Mucosa of descending colon (tissue), 3 donors: ENCODE results near the gene MCM9. TPM values are rescaled to one million over a fixed set of nuclear protein-coding genes. Genes with fewer than 3 reads are reported as not detected.

ENCODE experiments used
- ATAC-seq: fragments of 200-7000 bp; cut with Tn5 transposase; one replicate; pipeline ENCODE4 v1.9.1; 2020; ENCODE audit warnings: mild to moderate bottlenecking, moderate library complexity
- DNase-seq, 3 donors: peaks; one replicate each; pipeline ENCODE4 v3.0.0-alpha.2; 2020
- H3K36me3 ChIP-seq: fragments of 200-600 bp; one replicate; pipeline ENCODE4 v1.8.0; 2021; ENCODE audit warnings: low read depth, mild to moderate bottlenecking
- H3K4me1 ChIP-seq: fragments of 200-600 bp; one replicate; pipeline ENCODE4 v1.8.0; 2021; ENCODE audit warnings: low read depth, mild to moderate bottlenecking
- H3K4me3 ChIP-seq: fragments of 200-600 bp; one replicate; pipeline ENCODE4 v1.8.0; 2021; ENCODE audit warnings: mild to moderate bottlenecking
- H3K9me3 ChIP-seq: fragments of 200-600 bp; one replicate; pipeline ENCODE4 v1.8.0; 2021; ENCODE audit warnings: mild to moderate bottlenecking
- CTCF ChIP-seq: fragments of 200-600 bp; IDR thresholded peaks from one replicate; pipeline ENCODE4 v1.8.0; 2022; ENCODE audit warnings: antibody characterized with exemption, mild to moderate bottlenecking
- intact Hi-C, 2 donors: fragments of 100-400 bp; cut with DNase I in 1 of 2; cut with micrococcal nuclease in 1 of 2; formaldehyde crosslinking; loops; one replicate each; pipeline versions ENCODE4 v1.11.0 to v1.11.1; 2022; cut with DNase I, micrococcal nuclease
- total RNA-seq, 3 donors: library from RNA; stranded (reverse); fragmentation: NEBNext Ultra II Directional in 2 of 3; extraction: Animal tissue kit (Norgen Biotek cat#: 25700) in 2 of 3; gene quantifications; one replicate each; pipeline versions ENCODE4 v1.2.1 to v1.2.4, GENCODE V29; 2021 to 2023
- donor health status: DM: no; HTN: no; CAD: no; lungs with moderate emphysema.
- donor health status: DM: no; HTN: no; CAD: no.
- donor health status: DM: no; HTN: yes; CAD: no.

Gene MCM9
- total RNA-seq, 3 donors from 2014 or later = 15.7 to 26.3 (median 20.9) TPM

- no peak for TF ChIP-seq CTCF
- no peaks in the 10 kb centered on the region for H3K9me3 ChIP-seq
- ATAC-seq = no peak
- H3K4me3 ChIP-seq = no peak overlapping the region
- intact Hi-C loops = no loop called here
- DNase-seq = no peak
- no peaks in the 10 kb centered on the region for H3K4me1 ChIP-seq
- H3K36me3 ChIP-seq = no peaks in the 10 kb centered on the region
These were observed 58.8 kb downstream of the MCM9 start for GRCh38 chr6:118876198-118876597.

DNA sequence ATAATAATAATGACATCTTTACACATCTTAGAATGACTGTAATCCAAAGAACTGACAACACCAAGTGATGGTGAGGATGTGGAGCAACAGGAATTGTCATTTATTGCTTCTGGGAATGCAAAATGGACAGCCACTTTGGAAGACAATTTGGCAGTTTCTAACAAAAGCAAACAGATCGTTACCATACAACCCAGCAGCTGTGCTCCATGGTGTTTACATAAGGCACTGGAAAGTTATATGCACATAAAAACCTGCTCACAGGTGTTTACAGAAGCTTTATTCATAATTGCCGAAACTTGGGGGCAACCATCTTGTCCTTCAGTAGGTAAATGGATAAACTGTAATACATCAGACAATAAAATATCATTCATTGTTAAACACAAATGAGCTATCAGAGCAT, 59.3 kb downstream of the MCM9 start:
- Histone ChIP-seq H3K9me3 (no peaks in the 10 kb centered on the region), H3K4me3 (no peak overlapping the region), H3K4me1 (no peaks in the 10 kb centered on the region), H3K36me3 (no peaks in the 10 kb centered on the region)
- intact Hi-C loops = no loop called here
- no peak for TF ChIP-seq CTCF
- ATAC-seq (peak; percentile 80), DNase-seq (no peak)

GRCh38 chr6:118873239-118873638, 61.7 kb downstream of the MCM9 start:
- ATAC-seq (no peak), DNase-seq (no peak)
- intact Hi-C loops = no loop called here
- Histone ChIP-seq H3K4me3 (no peak overlapping the region), H3K4me1 (no peaks in the 10 kb centered on the region), H3K9me3 (no peaks in the 10 kb centered on the region), H3K36me3 (no peaks in the 10 kb centered on the region)
- no peak for TF ChIP-seq CTCF

DNA sequence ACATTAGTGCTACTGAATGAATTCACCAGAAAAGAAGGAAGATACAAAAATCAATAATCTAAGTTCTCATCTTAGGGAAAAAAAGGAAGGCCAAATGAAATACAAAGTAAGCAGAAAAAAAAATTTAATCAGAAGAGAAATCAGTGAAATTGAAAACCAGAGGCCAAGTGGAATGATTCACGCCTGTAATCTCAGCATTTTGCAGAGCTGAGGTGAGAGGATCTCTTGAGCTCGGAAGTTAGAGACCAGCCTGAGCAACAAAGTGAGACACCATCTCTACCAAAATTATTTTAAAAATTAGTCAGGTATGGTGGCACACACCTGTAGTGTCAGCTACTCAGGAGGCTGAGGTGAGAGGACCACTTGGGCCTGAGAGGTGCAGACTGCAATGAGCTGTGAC, 62.2 kb downstream of the MCM9 start:
- no peaks in the 10 kb centered on the region for H3K9me3 ChIP-seq
- no peak for DNase-seq
- no peak overlapping the region for H3K4me3 ChIP-seq
- no peaks in the 10 kb centered on the region for H3K36me3 ChIP-seq
- TF ChIP-seq CTCF = no peak
- intact Hi-C loops = no loop called here
- ATAC-seq = no peak
- no peaks in the 10 kb centered on the region for H3K4me1 ChIP-seq

GRCh38 chr6:118872318-118872717, 62.6 kb downstream of the MCM9 start:
- intact Hi-C loops = no loop called here
- ATAC-seq = no peak
- Histone ChIP-seq H3K36me3 (no peaks in the 10 kb centered on the region), H3K9me3 (no peaks in the 10 kb centered on the region), H3K4me3 (no peak overlapping the region), H3K4me1 (no peaks in the 10 kb centered on the region)
- DNase-seq = no peak
- no peak for TF ChIP-seq CTCF

DNA sequence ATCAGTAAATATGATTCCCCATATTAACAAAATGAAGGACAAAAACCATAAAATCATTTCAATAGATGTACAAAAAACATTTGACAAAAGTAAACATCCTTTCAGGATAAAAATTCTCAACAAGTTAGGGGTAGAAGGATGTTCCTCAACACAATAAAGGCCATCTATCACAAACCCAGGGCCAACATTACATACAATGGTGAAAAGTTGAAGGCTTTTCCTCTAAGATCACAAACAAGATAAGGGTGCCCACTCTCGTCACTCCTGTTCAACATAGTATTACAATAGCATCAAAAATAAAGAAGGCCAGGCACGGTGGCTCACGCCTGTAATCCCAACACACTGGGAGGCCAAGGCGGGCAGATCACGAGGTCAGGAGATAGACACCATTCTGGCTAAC, 63.6 kb downstream of the MCM9 start:
- H3K9me3 ChIP-seq = no peaks in the 10 kb centered on the region
- ATAC-seq (no peak), DNase-seq (no peak)
- TF ChIP-seq CTCF = no peak
- H3K4me3 ChIP-seq = no peak overlapping the region
- intact Hi-C loops = no loop called here
- H3K4me1 ChIP-seq = no peaks in the 10 kb centered on the region
- H3K36me3 ChIP-seq = no peaks in the 10 kb centered on the region
